ENCODE results near the gene ACADVL.
"Not testable (repeated sequence)": the region's sequence is repeated elsewhere in the genome, so short reads cannot be mapped to it uniquely, and the experiment has no call there.

The ACADVL gene

DNA sequence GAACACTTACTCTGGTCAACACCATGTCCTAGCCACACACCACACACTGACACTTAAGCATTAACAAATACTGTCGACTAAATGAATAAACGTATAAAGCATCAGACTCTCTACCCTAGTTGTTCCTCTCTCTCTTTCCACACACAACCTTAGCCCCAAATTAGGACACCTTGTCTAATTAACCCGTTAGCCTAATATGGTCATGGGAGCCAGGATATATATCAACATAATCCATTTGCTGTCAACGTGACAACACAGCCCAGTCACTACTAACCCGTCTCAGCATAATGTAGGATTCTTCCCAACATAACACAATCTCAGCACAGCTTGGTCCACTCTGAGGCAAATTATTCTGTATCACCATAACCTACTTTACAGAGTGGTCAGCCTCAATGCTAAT lies 12.4 kb downstream of the ACADVL start:
- no peak for DNase-seq (ENCODE audit: low read depth, low spot score)
- H3K27ac ChIP-seq = no peak overlapping the region

DNA sequence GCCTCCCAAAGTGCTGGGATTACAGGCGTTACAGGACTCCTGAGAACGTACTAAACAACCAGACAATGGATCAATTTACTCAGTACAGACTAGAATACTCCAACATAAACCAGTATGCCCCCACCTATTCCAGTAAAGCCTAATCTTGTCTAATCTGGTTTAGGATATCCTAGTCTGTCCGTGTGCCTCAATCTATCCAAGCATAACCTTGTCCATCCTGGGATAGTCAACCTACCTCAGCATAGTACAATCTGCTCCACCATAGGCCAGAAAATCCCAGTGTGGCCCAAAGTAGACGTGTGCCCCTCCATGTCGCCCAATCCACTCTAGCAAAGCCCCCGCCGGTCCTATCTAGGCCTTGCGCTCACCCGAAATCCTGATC lies 14.0 kb downstream of the ACADVL start:
- DNase-seq (ENCODE audit: low read depth, low spot score) = no peak

DNA sequence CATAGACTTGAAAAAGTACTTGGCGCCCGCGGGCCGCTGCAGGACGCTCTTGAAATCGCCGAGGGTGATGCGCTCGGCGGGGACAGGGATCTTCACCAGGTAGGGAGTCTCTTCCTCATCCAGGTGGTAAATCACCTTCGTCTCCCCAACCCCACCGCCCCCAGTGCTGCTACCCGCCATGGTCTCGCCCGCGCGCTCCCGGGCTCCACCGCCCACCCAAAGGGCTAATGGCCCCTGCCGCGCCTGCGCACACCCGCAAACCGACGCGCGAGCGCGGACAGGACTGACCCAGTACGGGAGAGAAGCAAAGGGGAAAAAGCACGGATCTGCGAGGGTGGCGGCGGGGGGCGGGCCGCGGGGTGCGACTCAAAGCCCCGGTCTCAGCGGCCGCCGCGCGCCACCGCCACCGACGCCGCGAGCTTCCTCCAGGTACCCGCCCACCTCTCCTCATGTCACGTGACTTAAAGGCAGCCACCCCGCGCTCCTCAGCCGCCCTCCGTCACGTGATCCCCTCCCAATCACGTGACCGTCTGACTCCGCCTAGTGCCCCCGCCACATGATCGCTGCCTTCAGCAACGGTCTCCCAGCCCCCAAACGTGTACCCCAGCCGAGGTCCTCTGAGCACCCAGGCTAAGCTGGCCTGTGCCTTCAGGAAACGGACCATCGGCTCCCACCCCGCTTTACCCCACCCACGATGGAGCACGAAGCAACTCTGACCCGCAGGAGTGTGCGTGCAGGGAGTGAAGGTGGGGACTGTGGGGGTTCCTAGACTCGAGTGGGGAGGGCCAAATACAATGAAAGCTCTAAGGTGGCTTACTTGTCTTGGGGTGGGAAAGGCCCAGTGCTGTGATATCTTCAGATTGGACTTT lies 14.6 kb downstream of the ACADVL start, which contains the start of gene DVL2:
TSS of gene DVL2 (minus strand) at position 435 of the 869 bp plus-strand sequence. CDS start at position 180, 255 bp downstream.
- peak; percentile 73 for DNase-seq (ENCODE audit: low read depth, low spot score)
- H3K27ac ChIP-seq = peak within 1 kb of the TSS; percentile 89

More for the DNA sequence above, 14.0 kb downstream of the ACADVL start:
- peak overlapping the region; percentile 89 for H3K27ac ChIP-seq

DNA sequence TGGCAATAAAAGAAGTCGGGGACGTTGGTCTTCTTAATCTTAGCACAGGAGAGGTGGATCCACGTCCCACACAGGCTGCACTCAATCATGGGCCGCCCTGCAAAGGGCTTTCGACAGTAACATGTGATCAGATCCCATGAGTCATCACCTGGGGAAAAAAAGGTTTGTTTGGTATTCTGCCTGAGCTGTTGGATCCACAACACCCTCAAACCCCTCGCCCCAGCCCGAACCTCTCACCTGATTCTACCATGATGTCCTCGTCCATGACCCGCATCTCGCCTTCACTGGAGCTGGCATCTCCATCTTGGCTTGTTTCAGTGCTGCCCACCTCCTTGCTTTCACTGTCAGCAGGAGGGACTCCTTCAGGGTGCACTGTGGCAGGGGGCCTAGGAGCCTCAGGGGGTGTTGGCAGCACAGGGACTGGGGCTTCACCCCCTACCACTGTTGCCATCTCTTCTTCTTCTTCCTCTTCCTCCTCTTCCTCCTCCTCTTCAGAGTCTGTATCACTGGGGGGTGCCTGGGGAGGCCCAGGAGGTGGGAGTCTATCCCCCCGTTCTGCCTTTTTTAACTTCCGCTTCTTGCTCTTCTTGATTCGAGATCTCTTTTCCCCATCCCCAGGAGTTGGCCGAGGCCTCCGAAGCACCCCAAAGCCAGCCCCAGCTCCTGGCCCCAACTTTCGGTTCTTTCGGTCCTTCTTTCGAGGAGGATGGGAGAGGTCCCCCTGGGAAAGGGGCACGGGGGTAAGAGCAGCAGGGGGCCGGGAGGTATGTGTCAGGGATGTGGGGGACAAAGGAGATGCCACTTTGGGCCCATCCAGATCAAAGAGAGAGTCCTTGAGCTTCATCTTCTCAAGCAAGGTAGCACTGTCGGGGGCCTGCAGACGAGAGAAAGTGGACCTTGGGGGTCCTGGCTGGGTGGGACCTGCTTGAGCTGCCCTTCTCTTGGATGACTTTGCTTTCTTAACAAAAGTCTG lies 16.2 kb downstream of the ACADVL start:
- DNase-seq (ENCODE audit: low read depth, low spot score) = no peak
- H3K27ac ChIP-seq = peak overlapping the region; percentile 89

DNA sequence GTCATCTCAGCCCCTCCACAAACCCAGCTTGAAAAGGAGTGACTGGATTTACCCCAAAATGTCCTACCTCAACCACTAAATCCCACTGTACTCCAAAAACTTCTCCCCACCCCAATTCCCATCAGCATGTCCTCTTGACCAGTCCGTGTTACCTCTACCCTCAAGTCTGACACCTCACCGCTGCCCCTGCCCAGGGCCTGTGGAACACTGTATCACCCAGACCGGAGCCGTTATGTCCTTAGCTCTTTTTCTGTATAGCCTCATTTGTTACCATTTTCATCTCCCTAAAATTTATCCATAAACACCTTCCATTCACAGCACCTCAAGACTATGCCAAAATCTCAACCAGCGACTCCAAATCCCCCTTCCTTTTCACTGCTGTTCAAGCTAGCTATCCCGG lies 17.1 kb downstream of the ACADVL start:
- DNase-seq (ENCODE audit: low read depth, low spot score) = no peak
- H3K27ac ChIP-seq = peak overlapping the region; percentile 89

DNA sequence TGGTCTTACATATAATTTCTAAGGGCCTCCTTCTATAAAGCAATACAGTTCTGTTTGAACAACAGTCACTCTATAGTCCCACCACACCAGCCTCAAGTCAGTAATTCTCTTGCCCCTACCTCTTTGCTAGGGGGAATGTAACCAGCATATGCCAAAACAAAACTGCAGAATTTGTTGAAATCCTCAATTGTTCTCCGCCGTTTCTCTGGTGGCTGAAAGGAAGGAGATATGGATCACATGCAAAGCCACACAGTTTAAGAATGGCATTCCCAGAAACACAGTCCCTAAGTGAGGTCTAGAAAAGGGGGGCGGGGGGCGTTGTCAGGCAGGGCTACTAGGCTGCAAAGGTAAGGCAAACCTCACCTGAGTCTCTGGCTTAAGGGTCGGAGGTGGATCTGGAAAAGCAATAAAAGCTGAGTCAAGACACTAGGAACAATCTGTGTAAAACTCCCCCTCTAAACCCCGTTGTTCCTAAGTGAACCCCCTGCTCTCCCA lies 17.6 kb downstream of the ACADVL start:
- DNase-seq (ENCODE audit: low read depth, low spot score) = no peak
- H3K27ac ChIP-seq = peak overlapping the region; percentile 89

DNA sequence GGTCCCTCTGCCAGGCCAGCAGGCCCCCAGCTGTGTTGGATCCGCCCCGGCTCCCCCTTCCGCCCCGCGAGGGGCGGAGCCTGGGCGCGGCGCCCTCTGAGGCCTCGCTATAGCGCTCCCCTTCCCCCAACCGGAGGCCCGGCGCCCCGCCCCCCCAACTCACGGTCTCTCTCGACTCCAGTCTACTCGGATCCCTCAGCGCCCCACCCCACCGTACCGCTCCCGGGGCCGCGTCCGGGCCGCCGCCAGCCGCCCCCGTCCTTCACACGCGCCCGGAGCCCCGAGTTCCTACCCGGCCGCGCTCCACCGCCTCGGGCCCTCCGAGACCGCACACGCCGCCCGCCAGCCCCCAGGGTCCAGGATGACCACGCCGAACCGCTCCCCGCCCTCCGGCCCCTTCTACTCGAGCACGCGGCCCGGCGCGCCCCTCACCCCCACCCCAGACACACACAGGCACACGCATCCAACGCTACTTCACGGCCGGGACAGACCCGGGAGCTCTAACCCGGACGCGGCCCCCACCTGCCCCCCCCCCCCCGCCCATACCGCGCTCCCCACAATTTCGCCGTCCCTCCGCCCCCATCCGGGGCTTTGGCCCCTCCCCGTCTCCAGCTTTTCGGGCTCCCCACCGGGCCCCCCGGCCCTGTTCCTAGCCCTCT lies 18.2 kb downstream of the ACADVL start:
- DNase-seq (ENCODE audit: low read depth, low spot score) = no peak
- H3K27ac ChIP-seq = peak overlapping the region; percentile 89

DNA sequence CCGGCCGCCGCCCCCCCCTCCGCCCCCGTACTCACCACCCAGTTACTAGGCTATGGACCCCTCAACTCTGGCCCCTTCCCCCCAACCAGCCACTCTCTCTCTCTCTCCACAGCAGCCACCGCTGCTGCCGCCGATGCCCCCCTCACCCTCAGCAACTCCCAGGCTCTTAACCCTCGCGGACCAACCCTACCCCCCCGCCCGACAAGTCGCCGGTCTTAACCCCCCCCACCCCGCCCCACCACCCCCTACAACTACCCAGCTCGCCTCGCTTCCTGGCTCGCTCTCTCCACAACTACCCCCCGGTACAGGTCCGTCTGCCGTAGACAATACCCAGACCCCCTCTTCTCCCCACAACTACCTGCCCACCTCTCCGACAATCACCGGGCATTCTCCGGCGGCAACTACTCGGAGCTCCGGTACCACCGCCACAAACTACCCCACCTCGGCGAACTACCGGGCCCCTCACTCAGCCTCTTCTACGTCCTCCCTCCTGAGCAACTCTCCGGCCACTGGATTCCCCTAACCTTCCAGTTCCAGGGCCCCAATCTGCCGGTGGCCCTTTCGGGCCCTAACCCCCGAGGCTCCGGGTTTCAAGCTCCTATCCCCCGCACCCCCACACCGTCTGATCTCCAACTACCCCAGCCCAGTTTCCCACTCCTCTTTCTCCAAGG lies 18.8 kb downstream of the ACADVL start:
- H3K27ac ChIP-seq = peak overlapping the region; percentile 89
- DNase-seq (ENCODE audit: low read depth, low spot score) = no peak

DNA sequence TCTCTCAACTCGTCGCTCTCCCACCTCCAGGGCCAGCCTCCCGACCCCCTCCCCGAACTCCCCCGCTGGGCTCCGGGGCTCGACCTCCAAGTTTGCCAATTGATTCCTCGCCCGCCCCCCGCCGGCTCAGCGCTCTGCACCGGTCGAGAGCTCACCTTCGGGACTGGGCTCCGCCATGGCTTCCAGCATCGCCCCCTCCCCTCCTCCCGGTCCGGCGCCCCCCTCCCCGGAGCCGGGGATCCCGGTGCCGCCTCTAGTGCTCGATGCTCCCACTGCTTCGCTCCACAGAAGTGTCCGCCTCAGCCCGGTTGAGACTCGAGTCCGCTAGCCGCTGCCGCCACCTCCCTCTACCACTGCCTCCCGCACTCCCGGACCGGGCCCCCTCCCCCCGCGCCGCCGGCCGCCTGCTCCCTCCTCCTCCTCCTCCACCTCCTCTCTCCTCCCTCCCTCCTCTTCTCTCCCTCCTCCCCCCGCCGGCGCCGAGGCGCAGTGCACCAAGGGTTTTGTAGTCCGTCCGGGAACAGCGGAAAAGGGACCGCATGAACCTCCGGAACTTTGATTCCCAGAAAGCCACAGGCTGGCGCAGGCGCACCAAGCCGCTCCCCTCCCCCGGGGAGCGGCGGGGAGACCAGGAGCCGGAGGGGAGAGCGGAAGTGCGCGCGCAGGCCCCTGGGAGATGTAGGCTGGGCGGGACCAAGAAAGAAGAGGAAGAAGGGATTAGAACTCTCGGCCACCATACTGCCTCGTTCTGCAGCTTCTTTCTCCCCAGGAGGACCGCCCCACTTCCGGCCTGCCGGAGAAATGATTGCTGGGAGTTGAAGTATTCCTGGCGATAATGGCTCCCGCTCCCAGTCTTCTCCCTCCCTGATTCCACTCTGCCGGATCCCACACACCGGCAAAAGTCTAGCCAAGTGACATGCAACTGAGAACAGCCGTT lies 19.6 kb downstream of the ACADVL start, which contains the start of gene PHF23:
TSS of gene PHF23 (minus strand) at position 367 of the 937 bp plus-strand sequence. CDS start at position 189, 178 bp downstream.
- peak within 1 kb of the TSS; percentile 98 for H3K27ac ChIP-seq
- DNase-seq (ENCODE audit: low read depth, low spot score) = peak; percentile 97

DNA sequence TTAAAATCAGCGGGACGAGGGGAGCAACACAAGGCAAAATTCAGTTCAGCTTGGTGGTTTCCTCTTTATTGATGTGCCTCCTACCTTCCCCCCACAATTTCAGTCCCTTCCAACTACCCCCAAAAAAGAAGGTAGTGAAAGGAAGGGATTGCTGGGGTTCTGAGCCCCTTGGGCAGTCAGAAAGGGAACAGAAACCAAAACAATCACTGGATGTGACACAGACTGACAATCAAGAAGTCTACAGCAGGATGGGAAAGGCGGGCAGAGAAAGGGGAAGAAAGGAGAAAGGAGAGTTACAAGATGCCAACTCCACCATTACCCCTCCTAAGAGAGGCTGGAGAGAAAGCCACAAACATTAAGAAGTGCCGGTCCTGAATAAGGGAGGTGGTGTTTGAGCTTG lies 20.6 kb downstream of the ACADVL start:
- peak overlapping the region; percentile 98 for H3K27ac ChIP-seq
- no peak for DNase-seq (ENCODE audit: low read depth, low spot score)

DNA sequence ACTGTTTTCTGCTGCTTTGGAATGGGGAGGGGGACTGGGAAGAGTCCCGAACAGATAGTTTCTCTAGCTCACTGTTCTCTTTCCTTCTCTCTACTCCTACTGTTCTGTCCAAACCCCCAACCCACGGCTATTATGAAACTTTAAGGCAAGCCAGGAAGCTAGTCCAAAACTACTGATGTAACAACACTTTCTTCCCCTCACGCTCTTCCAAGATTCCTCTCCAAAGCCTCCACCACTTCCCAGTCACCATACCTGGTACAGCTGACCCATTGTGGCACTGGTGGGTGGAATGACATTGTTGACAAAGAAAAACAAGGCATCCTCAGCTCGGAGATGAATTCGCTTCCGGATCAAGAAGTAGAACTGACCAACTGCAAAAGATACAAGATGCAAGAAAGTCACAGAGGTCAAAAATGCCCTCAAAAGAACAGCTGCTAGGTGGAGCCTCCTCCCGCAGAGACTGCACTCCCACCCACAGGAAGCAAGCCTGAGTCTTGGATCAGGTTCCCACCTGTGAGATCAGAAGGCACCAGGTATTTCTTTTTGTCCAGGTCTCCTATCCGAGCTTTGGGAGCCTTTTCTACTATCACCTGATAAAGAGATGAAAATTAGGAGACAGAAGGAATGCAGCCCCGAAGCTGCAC lies 21.5 kb downstream of the ACADVL start:
- peak overlapping the region; percentile 98 for H3K27ac ChIP-seq
- no peak for DNase-seq (ENCODE audit: low read depth, low spot score)

DNA sequence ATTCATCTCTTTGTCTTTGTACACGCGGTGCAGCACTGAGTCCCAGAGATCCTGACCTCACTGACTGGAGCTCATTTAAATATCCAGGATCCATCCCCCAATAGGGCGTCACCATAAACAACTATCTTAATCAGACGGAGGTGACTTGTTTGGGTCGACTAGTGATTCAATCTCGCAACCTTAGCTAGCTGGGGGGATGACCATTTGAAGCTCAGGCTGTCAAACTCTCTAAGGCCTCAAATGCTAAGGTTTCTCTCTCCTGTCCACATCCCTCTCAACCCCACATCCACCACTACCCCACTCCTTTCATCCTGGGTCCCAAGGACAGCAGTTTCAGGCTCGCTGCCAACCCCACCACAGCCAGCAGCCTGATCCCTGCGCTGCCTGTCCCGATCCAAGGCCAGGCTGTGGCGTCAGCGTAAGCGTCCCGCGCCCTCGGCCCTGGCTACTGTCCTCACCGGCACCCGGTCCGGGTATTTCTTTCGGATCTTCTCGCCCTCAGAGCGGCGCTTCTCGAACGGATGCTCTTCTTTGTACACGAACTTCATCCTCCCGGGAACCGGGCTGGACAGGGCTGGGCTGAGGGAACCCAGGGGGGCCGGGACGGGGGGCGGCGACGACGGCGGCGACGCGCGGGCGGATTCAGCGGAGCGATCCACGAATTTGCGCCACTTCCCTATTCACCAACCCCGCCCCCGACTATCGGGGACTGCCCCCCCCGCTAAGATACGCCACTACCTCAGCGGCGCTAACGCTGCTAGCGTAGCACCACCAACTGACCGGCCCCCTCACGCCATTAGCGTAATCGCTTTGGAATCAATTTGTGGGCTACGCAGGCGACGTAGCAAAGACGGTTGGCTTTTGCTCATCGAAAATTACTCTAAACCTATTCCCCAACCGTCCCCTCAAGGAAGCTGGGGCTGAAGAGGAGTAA lies 22.3 kb downstream of the ACADVL start, which contains the start of gene GABARAP:
TSS of gene GABARAP (minus strand) at position 667 of the 934 bp plus-strand sequence. CDS start at position 548, 119 bp downstream.
- peak; percentile 60 for DNase-seq (ENCODE audit: low read depth, low spot score)
- peak within 1 kb of the TSS; percentile 98 for H3K27ac ChIP-seq

DNA sequence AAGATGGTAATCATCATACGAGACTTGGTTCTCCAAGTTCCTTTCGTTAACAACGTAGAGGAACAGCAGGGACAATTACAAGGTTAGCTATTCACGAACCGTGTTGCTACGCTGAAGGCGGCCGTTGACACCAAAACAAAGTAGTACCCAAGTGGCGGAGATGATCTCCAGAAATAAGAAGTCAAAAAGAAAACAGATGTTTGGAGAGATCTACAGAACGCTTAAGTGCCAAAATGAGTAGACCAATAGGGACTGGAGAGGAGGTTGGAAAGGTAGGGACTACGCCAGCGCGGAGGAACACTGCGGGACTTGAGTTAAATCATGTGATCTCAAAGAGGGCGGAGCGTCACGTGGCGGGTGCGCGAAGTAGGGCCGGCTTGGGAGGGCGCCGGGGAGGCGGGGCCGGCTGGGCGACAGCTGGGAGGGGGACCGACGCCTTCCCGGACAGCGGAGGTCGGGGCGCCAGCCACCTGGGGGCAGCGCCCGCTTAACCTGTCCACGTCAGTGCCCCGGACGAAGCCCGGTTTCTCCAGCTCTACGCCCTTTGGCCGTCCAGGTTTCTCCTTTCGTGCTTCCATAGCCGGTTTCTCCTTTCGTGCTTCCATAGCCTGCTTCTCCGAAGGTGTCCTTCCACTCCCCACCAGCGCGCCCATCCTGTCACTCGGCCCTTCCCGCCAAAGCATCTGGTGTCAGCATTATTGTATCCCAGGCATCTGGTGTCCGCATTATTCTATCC lies 23.1 kb downstream of the ACADVL start:
- peak overlapping the region; percentile 98 for H3K27ac ChIP-seq
- DNase-seq (ENCODE audit: low read depth, low spot score) = peak; percentile 80

DNA sequence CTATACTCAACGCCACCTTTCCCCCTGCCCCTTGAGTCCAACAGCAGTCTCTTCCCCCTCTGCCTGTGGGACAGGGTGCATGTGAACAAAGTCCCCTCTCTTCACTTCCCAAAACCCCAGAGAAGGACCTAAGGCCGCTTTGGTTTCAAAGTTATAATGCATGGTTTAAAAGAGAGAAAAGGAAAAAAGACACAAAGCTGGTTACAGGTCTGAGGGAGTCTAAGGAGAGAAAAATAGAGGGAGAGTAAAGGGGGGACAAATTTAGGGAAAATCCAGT lies 23.7 kb downstream of the ACADVL start:
- no peak for DNase-seq (ENCODE audit: low read depth, low spot score)
- H3K27ac ChIP-seq = peak overlapping the region; percentile 98

DNA sequence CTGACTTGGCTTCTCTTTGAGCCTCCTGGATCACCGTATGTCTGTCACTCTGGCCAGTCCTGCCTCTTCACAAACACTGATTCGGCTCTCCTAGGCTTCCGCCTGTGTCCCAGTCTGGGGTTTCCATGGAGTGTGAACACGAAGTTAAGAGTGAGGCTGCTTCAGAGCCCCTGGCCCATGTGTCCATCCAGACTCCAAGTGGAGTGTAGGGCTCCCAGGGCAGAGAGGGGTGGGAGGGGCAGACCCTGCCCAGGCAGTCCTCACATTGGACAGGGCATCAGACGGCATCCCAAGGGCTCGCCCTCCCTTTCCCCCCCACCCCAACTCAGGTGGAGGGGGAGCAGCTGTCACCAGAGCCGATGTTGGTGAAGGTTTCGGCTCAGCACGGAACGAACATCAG lies 24.1 kb downstream of the ACADVL start:
- DNase-seq (ENCODE audit: low read depth, low spot score) = not testable (repeated sequence)
- H3K27ac ChIP-seq = peak overlapping the region; percentile 98

DNA sequence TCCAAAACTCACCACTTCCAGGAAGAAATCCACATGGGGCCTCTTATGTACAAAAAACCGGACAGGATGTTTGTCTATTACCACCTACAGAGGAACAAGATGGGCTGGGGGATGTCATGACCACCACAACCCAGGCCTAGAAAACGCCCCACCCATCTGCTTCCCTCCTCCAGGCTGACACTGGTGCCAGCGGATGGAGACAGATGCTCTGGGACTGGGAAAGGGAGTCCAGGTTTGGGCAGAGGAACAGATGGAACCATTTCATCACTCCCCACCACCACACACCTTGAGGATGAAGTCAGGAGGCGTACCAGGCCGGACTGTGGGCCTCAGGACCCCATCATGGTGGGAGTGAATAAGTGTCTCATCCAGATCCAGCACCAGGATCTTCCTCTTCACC lies 27.0 kb downstream of the ACADVL start:
- no peak for DNase-seq (ENCODE audit: low read depth, low spot score)
- no peak overlapping the region for H3K27ac ChIP-seq

Measured in epithelial cell of prostate (primary cell).